G401.6 (cell line): ENCODE data around the gene FBXW11.

Source experiments
- FAIRE-seq: peaks from 2 replicates; lab custom pipeline; 2012; peaks lifted over from hg19 to GRCh38; lab: Jason Lieb, UNC

Gene FBXW11

DNA sequence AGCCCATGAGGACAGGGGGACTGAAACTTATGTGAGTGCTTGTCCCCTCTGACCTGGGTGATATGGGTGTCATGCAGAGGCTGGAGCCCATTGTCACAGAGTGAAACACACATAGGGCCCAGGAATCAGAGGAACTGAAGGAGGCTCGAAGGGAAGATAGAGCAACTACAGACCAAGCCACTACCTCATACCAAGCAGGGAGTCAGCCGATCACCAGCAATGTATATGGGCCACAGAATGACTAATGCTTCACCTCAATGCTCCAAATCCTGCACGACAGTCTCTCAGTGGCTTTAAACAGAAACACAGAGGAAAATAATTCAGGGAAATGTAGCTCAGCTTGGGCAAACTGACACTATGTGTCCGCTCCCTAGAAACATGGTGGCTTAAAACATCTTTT lies 8.9 kb upstream of the FBXW11 start:
- no peak for FAIRE-seq

- no peak for FAIRE-seq
These were observed 3.8 kb upstream of the FBXW11 start for GRCh38 chr5:172010278-172010677.

DNA sequence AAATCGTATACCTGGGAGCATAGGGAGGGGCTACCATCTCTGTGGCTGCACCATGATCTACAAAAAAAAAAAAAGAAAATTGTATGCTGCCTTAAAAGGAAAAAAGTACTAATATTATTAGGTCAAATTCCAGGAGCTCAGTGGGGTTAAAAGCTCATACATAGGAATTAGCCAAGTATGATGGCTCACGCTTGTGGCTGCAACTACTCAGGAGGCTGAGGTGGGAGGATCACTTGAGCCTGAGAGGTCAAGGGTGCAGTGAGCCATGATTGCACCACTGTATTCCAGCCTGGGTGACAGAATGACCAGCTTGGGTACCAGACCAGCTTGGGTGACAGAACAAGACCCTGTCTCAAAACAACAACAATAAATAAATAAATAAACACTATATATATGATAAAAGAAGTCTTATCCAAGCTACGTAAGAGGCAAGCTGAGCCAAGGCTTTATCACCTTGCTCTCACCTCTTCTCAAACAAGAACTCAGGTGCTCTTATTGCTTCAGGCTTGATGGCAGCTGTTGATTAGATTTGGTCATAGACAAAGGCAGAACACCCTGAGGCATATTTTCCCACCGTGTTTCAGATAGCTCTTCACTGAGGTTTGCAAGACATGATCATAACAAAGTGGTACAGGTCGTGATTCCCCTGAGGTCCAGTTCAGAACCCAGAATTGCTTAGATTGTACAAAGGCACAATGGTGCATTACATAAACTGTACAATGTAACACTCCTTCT lies 3.3 kb upstream of the FBXW11 start:
- no peak for FAIRE-seq

DNA sequence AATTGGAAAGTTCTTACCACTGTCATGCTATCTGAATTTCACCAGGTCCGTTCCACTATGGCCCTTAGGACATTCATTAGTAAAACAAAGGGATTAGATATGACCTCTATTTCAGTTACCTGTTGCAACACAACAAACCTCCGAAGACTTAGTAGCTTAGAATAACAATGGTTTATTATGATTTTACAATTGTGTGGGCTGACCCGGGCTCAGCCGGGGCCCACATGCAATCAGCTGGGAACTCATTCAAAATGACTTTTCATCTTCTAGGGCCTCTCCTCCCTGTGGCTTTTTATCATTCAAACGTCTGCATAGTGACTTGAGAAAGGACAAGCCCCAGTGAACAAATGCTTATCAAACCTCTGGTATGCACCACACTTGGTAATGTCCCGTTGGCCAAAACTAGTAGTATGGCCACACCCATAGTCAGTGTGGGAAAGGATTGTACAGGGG lies 2.3 kb upstream of the FBXW11 start:
- FAIRE-seq: no peak

- no peak for FAIRE-seq
These were observed 1.6 kb upstream of the FBXW11 start for GRCh38 chr5:172008111-172008455.

DNA sequence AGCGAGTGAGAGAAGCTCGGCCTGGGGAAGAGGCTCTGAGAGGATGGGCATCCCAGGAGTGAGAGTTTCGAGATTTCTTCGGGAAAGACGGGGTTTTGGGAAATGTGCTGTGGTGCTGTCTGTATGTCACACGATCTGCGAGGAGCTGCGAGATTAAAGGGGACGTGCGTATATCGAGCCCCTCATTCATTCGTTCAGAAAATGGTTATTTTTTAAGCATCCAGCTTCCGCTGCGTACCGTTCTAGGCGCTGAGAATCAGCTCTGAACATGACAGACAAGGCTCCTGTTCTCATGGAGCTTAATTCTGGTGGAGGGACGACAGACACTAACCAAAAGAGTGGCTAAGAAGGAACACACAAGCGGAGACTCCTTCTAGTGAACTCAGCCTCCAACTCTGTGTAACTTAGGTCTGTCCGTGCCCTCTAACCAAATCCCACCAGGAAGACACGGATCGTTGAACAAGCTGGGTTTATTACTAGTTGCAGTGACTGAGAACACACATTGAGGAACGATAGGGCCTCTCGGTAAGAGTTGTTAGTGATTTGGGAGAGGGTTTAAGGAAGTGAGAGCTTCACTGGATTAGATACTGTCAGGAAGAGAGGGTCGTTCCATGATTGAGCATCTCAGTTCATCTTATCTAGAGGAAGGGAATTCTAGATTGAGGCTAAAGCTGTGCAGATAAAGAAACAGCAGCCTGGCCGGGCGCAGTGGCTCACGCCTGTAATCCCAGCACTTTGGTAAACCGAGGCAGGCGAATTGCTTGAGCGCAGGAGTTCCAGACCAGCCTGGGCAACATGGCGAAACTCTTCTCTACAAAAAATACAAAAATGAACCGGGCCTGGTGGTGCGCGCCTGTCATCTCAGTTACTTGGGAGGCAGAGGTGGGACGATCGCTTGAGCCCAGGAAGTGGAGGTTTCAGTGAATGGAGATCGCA lies 1.0 kb upstream of the FBXW11 start:
- no peak for FAIRE-seq

DNA sequence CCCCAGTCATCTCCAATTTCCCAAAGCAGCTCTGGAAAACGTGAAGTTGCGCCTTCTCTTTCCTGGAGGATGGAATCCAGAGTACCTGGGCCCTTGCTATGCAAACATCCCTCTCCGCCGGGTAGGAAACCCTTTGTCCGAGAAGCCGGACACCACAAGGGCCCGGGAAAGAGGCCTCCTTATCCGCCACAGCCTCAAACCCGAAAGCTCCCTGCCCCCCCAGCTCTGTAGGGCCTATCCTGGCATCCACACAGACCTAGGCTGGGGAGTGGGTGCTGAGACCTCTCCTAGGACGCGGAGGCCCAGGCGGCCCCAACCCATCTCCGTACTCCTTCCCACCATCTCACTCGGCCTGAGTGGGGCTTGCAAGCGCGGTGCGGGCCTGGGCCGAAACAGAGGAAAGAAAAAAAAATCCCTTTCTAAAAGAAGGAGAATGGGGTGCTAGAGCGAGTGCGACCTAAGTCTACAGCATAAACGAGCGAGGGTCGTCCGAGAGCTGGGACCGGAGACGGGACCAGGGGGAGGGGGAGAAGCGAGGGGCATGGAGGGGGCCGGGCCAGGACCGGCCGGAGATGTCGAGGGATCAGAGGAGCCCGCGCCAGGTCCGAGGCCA lies 624 bp downstream of the FBXW11 start:
- FAIRE-seq: no peak

GRCh38 chr5:172004824-172005237 lies 1.6 kb downstream of the FBXW11 start:
- FAIRE-seq: no peak

- FAIRE-seq: no peak
These were observed 2.7 kb downstream of the FBXW11 start for GRCh38 chr5:172003746-172004145.

DNA sequence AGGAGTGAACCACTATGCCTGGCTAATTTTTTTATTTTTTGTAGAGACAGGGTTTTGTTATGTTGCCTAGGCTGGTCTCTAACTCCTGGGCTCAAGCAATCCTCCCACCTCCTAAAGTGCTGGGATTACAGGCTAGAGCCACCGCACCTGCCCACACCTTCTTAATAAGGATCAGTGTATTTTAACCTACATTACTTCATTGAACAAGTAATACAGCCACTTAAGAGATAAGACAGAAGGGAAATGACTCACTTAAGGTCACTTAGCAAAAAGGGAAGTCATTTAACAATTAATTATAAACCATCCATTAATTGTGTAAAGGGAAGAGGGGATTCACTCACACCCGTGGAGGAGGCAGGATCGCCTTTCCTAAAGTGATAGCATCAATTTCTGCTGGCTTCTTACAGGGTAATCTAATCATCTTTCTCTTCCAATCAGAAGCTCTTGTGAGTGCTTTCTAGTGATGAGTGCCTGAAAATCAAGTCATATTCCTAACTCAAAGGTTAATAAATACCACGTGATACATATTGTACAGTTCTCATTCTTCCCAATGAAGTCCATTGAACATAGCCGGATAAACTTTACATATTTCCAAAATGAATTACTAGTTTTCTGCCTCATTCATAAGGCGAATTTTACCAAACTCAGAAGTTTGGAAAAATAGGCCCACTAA lies 3.5 kb downstream of the FBXW11 start:
- no peak for FAIRE-seq

DNA sequence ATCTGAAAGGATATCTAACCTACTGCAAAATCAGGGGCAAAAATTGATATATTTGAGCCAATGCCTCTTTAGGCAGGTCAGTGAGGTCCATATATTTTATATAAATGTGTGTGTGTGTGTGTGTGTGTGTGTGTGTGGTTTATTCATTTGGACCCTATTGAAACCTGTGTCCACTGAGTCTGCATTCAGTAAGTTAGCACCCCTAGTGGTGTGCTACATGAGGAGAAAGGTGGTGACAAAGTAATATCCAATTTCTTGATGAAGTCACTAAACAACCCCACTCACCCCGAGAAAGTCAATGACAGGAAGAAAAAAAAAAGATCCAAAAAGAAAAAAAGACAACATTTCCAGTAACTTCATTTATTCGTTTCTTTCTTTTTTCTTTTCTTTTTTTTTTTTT lies 4.1 kb downstream of the FBXW11 start:
- FAIRE-seq: no peak

DNA sequence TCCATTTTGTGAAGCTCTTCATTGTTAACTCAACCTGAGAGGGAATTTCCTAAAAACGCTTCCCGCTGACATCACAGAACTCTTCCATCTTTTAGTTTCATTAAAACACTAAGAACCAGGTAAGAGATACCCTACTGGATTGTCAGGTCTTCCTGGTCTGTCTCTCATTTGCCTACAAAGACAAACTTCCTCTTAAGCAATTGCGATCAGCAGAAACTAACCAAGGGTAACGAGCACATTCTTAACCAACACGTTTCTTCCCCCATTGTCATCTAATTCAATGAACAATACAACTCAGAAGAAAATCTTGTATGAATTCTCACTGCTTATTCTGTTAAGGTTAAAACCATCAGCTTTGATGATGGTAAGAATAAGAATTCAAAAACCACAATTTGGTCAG lies 6.6 kb downstream of the FBXW11 start:
- no peak for FAIRE-seq

DNA sequence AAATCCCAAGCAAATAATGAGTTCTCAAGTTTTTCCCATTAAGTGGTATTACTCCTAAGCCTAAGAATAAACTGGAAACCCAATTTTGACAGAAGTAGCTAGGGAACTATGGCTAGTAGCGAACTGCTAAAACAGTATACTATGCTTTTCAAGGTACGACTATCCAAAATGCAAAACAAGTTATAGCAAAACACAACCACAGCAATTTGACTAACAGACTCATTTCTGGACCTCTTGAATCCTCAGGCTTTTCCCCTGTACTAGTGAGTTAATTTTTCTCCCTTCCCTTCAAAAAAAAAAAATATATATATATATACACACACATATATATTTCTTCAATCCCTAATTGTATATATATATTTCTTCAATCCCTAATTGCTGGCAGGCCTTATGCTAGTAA lies 7.3 kb downstream of the FBXW11 start:
- no peak for FAIRE-seq

DNA sequence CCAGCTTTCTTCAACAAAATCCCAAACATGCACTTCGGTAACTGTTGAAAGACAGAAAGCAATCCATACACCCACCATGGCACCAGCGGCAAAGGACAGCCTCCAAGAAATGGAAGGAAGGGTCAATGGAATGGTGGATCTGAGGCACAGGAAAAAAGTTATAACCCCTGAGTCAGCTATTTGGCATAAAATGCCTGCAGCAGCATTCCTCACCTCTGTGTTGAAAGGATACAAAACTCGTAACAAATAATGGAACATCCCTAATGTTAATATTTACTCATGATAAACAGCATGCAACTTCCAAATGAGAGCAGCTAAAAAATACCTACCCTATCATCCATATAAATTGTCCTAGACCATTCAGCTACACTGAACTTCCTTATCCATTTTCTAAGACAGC lies 9.4 kb downstream of the FBXW11 start:
- FAIRE-seq: no peak

DNA sequence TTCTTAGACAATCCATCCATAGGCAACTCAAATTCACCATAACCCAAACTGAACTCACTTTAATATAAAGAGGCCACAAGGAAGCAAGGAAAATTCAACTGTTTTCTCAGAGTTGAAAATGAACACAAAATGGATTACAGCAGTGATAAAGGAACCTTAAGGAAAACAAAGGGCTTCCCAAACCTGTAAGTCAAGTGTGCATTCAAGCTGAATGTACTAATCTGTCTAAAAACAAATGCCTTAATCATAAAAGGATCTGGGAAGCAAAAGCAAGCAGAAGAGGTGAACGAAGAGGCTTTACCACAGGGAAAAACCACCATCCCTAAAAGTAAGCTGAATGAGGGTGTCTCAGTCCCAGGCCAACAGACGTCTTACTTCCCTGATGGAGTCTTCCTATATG lies 13.6 kb downstream of the FBXW11 start:
- no peak for FAIRE-seq

GRCh38 chr5:171992305-171992704 lies 14.1 kb downstream of the FBXW11 start:
- no peak for FAIRE-seq

DNA sequence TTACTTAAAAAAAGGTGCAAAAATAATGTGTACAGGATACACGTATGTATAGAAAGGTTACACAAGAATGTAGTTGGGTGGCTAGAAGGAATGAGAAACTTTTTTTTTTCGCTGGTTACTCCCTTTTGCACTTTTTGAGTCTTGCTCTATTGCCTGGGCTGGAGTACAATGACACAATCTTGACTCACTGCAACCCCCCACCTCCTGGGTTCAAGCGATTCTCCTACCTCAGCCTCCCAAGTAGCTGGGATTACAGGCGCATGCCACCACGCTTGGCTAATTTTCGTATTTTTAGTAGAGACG lies 15.8 kb downstream of the FBXW11 start:
- no peak for FAIRE-seq

GRCh38 chr5:171989946-171990712 lies 16.3 kb downstream of the FBXW11 start:
- no peak for FAIRE-seq

- no peak for FAIRE-seq
These were observed 17.2 kb downstream of the FBXW11 start for GRCh38 chr5:171989276-171989675.

DNA sequence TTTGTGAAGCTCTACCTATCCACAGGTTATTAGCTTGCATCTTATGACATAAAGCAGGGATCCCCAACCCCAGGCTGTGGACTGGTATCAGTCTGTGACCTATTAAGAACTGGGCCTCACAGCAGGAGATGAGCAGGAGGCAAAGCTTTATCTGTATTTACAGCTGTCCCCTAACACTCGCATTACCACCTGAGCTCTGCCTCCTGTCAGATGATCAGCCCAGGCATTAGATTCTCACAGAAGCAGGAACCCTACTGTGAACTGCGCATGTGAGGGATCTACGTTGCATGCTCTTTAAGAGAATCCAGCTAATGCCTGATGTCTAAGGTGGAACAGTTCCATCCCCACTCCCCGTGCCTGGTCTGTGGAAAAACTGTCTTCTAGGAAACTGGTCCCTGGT lies 19.7 kb downstream of the FBXW11 start:
- no peak for FAIRE-seq

GRCh38 chr5:171984748-171985419 lies 21.6 kb downstream of the FBXW11 start:
- FAIRE-seq: no peak
